ENCODE results near the gene UBA52. TPM values are rescaled to one million over a fixed set of nuclear protein-coding genes. Genes with fewer than 3 reads are reported as not detected.

The UBA52 gene
- total and polyA plus RNA-seq, 7 experiments from 2014 or later: 1,563 to 2,429 (median 2,196) TPM

GRCh38 chr19:18558604-18559003 is 13.1 kb upstream of the UBA52 start:
- Histone ChIP-seq H3K9me3 (ENCODE audit: control insufficient read depth in 2 of 3, low read length in 3 of 3) (no peaks in the 10 kb centered on the region), H3K27me3 (ENCODE audit: control insufficient read depth in 2 of 2, insufficient read depth in 2 of 2, low read length in 2 of 2) (no peaks in the 10 kb centered on the region), H3K36me3 (ENCODE audit: control insufficient read depth in 2 of 3, insufficient read depth in 3 of 3, low read length in 3 of 3) (peaks cover 0 to 22% (median 7%) of the 10 kb centered on the region in 3 experiments), H3K4me1 (ENCODE audit: control insufficient read depth in 2 of 2, insufficient read depth in 2 of 2, low read length in 2 of 2) (peaks cover 13 to 15% of the 10 kb centered on the region in 2 donors), H3K27ac (ENCODE audit: low read depth, low read length) (peak overlapping the region; percentile 95), H3K4me3 (ENCODE audit: low read length) (peak overlapping the region; percentile 84)
- ChIA-PET POLR2A (interaction anchor here (0.6 to 2.6 kb wide), 12 partner anchors 8 to 389 kb away, joined by 4 to 47 read pairs (median 10); partner anchors contain the start of genes COPE, DDX49, ELL and FKBP8), CTCF (interaction anchor here (1.0 to 2.1 kb wide), 5 partner anchors 13 to 288 kb away, joined by 3 to 11 read pairs (median 7); partner anchors contain the start of gene UBA52)
- Mint-ChIP-seq H3K4me1 (peaks cover 6 to 25% (median 23%) of the 10 kb centered on the region in 7 donors), H3K27me3 (no peaks in the 10 kb centered on the region), H3K9me3 (peaks cover 0 to 2% (median 0%) of the 10 kb centered on the region in 11 donors), H3K27ac (peak overlapping the region; percentile 87 to 97 (median 95)), H3K36me3 (peaks cover 0 to 13% (median 3%) of the 10 kb centered on the region in 5 donors), H3K4me3 (peak overlapping the region; percentile 83 to 93 (median 91))
- intact Hi-C loops (cut with micrococcal nuclease): no loop called here
- no peak for ATAC-seq
- no peak for DNase-seq

DNA sequence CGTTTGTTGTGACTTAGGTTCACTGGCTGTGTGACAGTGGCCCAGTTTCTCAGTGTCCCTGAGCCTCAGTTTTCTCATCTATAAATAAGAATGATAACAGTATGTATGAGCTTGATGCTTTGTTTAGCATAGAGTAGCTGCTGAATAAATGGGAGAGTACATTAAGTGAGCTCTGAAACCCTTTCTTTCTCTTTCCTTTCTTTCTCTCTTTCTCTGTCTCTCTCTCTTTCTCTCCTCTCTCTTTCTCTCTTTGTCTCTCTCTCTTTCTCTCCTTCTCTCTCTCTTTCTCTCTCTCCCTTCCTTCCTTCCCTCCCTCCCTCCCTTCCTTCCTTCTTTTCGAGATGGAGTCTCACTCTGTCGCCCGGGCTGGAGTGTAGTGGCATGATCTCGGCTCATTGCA is 12.0 kb upstream of the UBA52 start:
- peaks cover 6 to 25% (median 23%) of the 10 kb centered on the region in 7 donors for H3K4me1 Mint-ChIP-seq
- no peak overlapping the region for H3K4me3 ChIP-seq (ENCODE audit: low read length)
- peaks cover 0 to 18% (median 3%) of the 10 kb centered on the region in 5 donors for H3K36me3 Mint-ChIP-seq
- CTCF ChIA-PET: no interaction called here
- ATAC-seq (no peak), DNase-seq (no peak)
- POLR2A ChIA-PET: interaction anchor here (1.8 kb wide), 1 partner anchor 12 kb away, joined by 4 read pairs; the partner anchor contains the start of gene UBA52
- no peaks in the 10 kb centered on the region for H3K27me3 ChIP-seq (ENCODE audit: control insufficient read depth in 2 of 2, insufficient read depth in 2 of 2, low read length in 2 of 2)
- peaks cover 13 to 15% of the 10 kb centered on the region in 2 donors for H3K4me1 ChIP-seq (ENCODE audit: control insufficient read depth in 2 of 2, insufficient read depth in 2 of 2, low read length in 2 of 2)
- H3K27me3 Mint-ChIP-seq: no peaks in the 10 kb centered on the region
- H3K27ac Mint-ChIP-seq: peak overlapping the region in 8 of 9 donors; percentile 23 to 97 (median 81)
- peak overlapping the region; percentile 83 to 93 (median 91) for H3K4me3 Mint-ChIP-seq
- intact Hi-C loops (cut with micrococcal nuclease): no loop called here
- H3K9me3 Mint-ChIP-seq: peaks cover 0 to 2% (median 0%) of the 10 kb centered on the region in 11 donors
- peak overlapping the region; percentile 95 for H3K27ac ChIP-seq (ENCODE audit: low read depth, low read length)
- no peaks in the 10 kb centered on the region for H3K9me3 ChIP-seq (ENCODE audit: control insufficient read depth in 2 of 3, low read length in 3 of 3)
- peaks cover 0 to 32% (median 9%) of the 10 kb centered on the region in 3 experiments for H3K36me3 ChIP-seq (ENCODE audit: control insufficient read depth in 2 of 3, insufficient read depth in 3 of 3, low read length in 3 of 3)

DNA sequence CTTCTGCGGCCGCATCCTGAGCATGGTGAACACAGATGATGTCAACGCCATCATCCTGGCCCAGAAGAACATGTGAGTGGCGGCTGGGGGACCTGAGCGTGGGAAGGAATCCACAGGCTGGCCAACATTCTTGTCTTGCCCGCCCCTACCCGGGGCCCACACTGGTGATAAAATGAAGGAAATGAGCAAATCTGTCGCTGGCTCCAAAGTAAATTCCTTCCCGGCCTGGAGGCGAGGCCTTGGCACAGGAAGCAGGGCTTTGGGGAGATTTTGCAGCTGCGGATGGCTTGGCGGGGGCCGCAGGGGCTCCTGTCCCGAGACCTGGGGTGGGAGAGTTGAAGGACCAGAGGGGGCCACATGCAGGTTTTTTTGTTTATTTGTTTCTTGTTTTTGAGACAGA is 9.6 kb upstream of the UBA52 start:
- no peak overlapping the region for H3K27ac Mint-ChIP-seq
- Histone ChIP-seq H3K4me3 (ENCODE audit: low read length) (no peak overlapping the region), H3K27ac (ENCODE audit: low read depth, low read length) (no peak overlapping the region), H3K4me1 (ENCODE audit: control insufficient read depth in 2 of 2, insufficient read depth in 2 of 2, low read length in 2 of 2) (peaks cover 11 to 13% of the 10 kb centered on the region in 2 donors), H3K36me3 (ENCODE audit: control insufficient read depth in 2 of 3, insufficient read depth in 3 of 3, low read length in 3 of 3) (peaks cover 0 to 56% (median 17%) of the 10 kb centered on the region in 3 experiments), H3K9me3 (ENCODE audit: control insufficient read depth in 2 of 3, low read length in 3 of 3) (no peaks in the 10 kb centered on the region), H3K27me3 (ENCODE audit: control insufficient read depth in 2 of 2, insufficient read depth in 2 of 2, low read length in 2 of 2) (no peaks in the 10 kb centered on the region)
- H3K27me3 Mint-ChIP-seq: no peaks in the 10 kb centered on the region
- H3K36me3 Mint-ChIP-seq: peaks cover 0 to 26% (median 3%) of the 10 kb centered on the region in 5 donors
- DNase-seq (no peak), ATAC-seq (no peak)
- intact Hi-C loops (cut with micrococcal nuclease): no loop called here
- CTCF ChIA-PET: no interaction called here
- H3K4me1 Mint-ChIP-seq: peaks cover 6 to 25% (median 23%) of the 10 kb centered on the region in 7 donors
- POLR2A ChIA-PET: interaction anchor here (0.7 to 1.2 kb wide), 4 partner anchors 9 to 1044 kb away, joined by 3 to 5 read pairs (median 3); partner anchors contain the start of gene UBA52
- peaks cover 0 to 2% (median 0%) of the 10 kb centered on the region in 11 donors for H3K9me3 Mint-ChIP-seq
- H3K4me3 Mint-ChIP-seq: no peak overlapping the region

DNA sequence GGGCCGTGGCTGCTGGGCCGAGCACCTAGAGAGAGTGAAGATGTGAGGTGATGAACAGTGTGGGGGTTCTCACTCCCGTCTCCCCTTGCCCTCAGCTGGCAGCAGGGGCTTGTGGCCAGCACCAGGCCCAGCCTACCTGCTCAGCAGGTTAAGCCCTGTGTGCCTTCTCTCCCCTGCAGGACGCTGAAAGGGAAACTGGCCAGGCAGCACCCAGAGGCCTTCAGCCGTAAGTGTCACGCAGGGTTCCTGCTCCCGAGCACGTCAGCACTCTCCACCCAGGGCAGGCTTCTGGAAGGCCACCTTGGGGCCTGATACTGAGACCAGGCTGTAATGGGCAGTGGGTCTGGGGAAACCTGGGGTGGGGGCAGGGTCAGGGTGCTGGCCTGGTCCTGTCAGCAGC is 4.7 kb upstream of the UBA52 start:
- Histone ChIP-seq H3K36me3 (ENCODE audit: control insufficient read depth in 2 of 3, insufficient read depth in 3 of 3, low read length in 3 of 3) (peaks cover 0 to 77% (median 13%) of the 10 kb centered on the region in 3 experiments), H3K4me1 (ENCODE audit: control insufficient read depth in 2 of 2, insufficient read depth in 2 of 2, low read length in 2 of 2) (peaks cover 0 to under 1% of the 10 kb centered on the region in 2 donors), H3K9me3 (ENCODE audit: control insufficient read depth in 2 of 3, low read length in 3 of 3) (no peaks in the 10 kb centered on the region), H3K27ac (ENCODE audit: low read depth, low read length) (no peak overlapping the region), H3K27me3 (ENCODE audit: control insufficient read depth in 2 of 2, insufficient read depth in 2 of 2, low read length in 2 of 2) (no peaks in the 10 kb centered on the region), H3K4me3 (ENCODE audit: low read length) (no peak overlapping the region)
- intact Hi-C loops (cut with micrococcal nuclease): no loop called here
- H3K4me3 Mint-ChIP-seq: no peak overlapping the region
- peaks cover 0 to 34% (median 7%) of the 10 kb centered on the region in 5 donors for H3K36me3 Mint-ChIP-seq
- no peak overlapping the region for H3K27ac Mint-ChIP-seq
- no peaks in the 10 kb centered on the region for H3K9me3 Mint-ChIP-seq
- ChIA-PET CTCF (no interaction called here), POLR2A (interaction anchor here (1.2 to 2.4 kb wide), 2 partner anchors 9 to 22 kb away, joined by 3 to 16 read pairs; partner anchors contain the start of genes KXD1 and REX1BD)
- no peak for DNase-seq
- ATAC-seq: no peak
- peaks cover 2 to 17% (median 8%) of the 10 kb centered on the region in 7 donors for H3K4me1 Mint-ChIP-seq
- H3K27me3 Mint-ChIP-seq: peaks cover 0 to 2% (median 0%) of the 10 kb centered on the region in 5 donors

DNA sequence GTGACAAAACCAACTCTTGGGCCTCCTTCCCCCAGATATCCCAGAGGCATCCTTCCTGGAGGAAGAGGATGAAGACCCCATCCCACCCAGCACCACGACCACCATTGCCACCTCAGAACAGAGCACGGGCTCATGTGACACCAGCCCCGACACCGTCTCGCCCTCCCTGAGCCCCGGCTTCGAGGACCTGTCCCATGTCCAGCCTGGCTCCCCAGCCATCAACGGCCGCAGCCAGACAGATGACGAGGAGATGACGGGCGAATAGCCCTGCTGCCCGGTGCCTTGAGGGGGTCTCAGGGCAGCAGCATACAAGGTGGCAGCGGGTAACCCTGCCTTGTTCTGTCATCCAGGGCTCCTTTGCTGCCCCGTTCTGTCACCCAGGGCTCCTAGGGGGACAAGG is 3.3 kb upstream of the UBA52 start:
- peaks cover 13 to 15% of the 10 kb centered on the region in 2 donors for H3K4me1 ChIP-seq (ENCODE audit: control insufficient read depth in 2 of 2, insufficient read depth in 2 of 2, low read length in 2 of 2)
- ChIA-PET POLR2A (interaction anchor here (0.7 to 2.4 kb wide), 3 partner anchors 10 to 372 kb away, joined by 3 to 16 read pairs (median 3); partner anchors contain the start of genes KXD1 and REX1BD), CTCF (no interaction called here)
- H3K27me3 ChIP-seq (ENCODE audit: control insufficient read depth in 2 of 2, insufficient read depth in 2 of 2, low read length in 2 of 2): no peaks in the 10 kb centered on the region
- Mint-ChIP-seq H3K27me3 (peaks cover 0 to 2% (median 0%) of the 10 kb centered on the region in 5 donors), H3K4me3 (no peak overlapping the region), H3K4me1 (peaks cover 14 to 28% (median 19%) of the 10 kb centered on the region in 7 donors), H3K36me3 (peaks cover 0 to 28% (median 11%) of the 10 kb centered on the region in 5 donors), H3K27ac (no peak overlapping the region), H3K9me3 (no peaks in the 10 kb centered on the region)
- H3K27ac ChIP-seq (ENCODE audit: low read depth, low read length): no peak overlapping the region
- DNase-seq (no peak), ATAC-seq (no peak)
- no peak overlapping the region for H3K4me3 ChIP-seq (ENCODE audit: low read length)
- H3K9me3 ChIP-seq (ENCODE audit: control insufficient read depth in 2 of 3, low read length in 3 of 3): no peaks in the 10 kb centered on the region
- peaks cover under 1 to 66% (median 10%) of the 10 kb centered on the region in 3 experiments for H3K36me3 ChIP-seq (ENCODE audit: control insufficient read depth in 2 of 3, insufficient read depth in 3 of 3, low read length in 3 of 3)
- intact Hi-C loops (cut with micrococcal nuclease): no loop called here

GRCh38 chr19:18574691-18575291 is 3.1 kb downstream of the UBA52 start:
- intact Hi-C loops (cut with micrococcal nuclease): loop anchor here in 1 of 2 donors (10.0 kb wide), 1 partner anchor 100 kb away; no protein-coding TSS in a partner anchor
- Mint-ChIP-seq H3K9me3 (peaks cover 0 to 2% (median 0%) of the 10 kb centered on the region in 11 donors), H3K4me1 (peaks cover 14 to 38% (median 25%) of the 10 kb centered on the region in 7 donors), H3K27me3 (peaks cover 0 to 2% (median 0%) of the 10 kb centered on the region in 5 donors), H3K36me3 (peaks cover 0 to 31% (median 13%) of the 10 kb centered on the region in 5 donors), H3K4me3 (peak overlapping the region in 5 of 10 donors; percentile 12 to 58 (median 48)), H3K27ac (peak overlapping the region in 3 of 9 donors; percentile 46 to 81 (median 55))
- Histone ChIP-seq H3K36me3 (ENCODE audit: control insufficient read depth in 2 of 3, insufficient read depth in 3 of 3, low read length in 3 of 3) (peaks cover 14 to 55% (median 30%) of the 10 kb centered on the region in 3 experiments), H3K9me3 (ENCODE audit: control insufficient read depth in 2 of 3, low read length in 3 of 3) (no peaks in the 10 kb centered on the region), H3K4me3 (ENCODE audit: low read length) (no peak overlapping the region), H3K27ac (ENCODE audit: low read depth, low read length) (no peak overlapping the region), H3K4me1 (ENCODE audit: control insufficient read depth in 2 of 2, insufficient read depth in 2 of 2, low read length in 2 of 2) (peaks cover 17% of the 10 kb centered on the region in 2 donors), H3K27me3 (ENCODE audit: control insufficient read depth in 2 of 2, insufficient read depth in 2 of 2, low read length in 2 of 2) (no peaks in the 10 kb centered on the region)
- ChIA-PET POLR2A (interaction anchor here (1.8 kb wide), 1 partner anchor 344 kb away, joined by 4 read pairs; the partner anchor contains the start of genes COPE and DDX49), CTCF (no interaction called here)
- DNase-seq (no peak), ATAC-seq (no peak)
